ENCODE results near the gene GDE1.
A peak's percentile ranks its signal among the peaks of the same experiment; 100 is the strongest.

GDE1 gene

GRCh38 chr16:19523559-19524355, 1.9 kb upstream of the GDE1 start, which contains the start of gene CCP110:
TSS of gene CCP110 (plus strand) at chr16:19523942. CDS start at chr16:19527882, 3,940 bp downstream.
- peak; percentile 94 for DNase-seq (ENCODE audit: low spot score)

- no peak for DNase-seq (ENCODE audit: low spot score)
These were observed 1.3 kb upstream of the GDE1 start for GRCh38 chr16:19523184-19523558.

- DNase-seq (ENCODE audit: low spot score), result no peak
These were observed 862 bp upstream of the GDE1 start for GRCh38 chr16:19522760-19523159.

- no peak for DNase-seq (ENCODE audit: low spot score)
These were observed 467 bp upstream of the GDE1 start for GRCh38 chr16:19522397-19522732.

GRCh38 chr16:19520861-19521331, 1.0 kb downstream of the GDE1 start:
- no peak for DNase-seq (ENCODE audit: low spot score)

GRCh38 chr16:19518388-19518787, 3.5 kb downstream of the GDE1 start:
- DNase-seq (ENCODE audit: low spot score), result no peak

GRCh38 chr16:19517424-19518089, 4.3 kb downstream of the GDE1 start:
- DNase-seq (ENCODE audit: low spot score), result no peak

GRCh38 chr16:19515757-19516156, 6.1 kb downstream of the GDE1 start:
- no peak for DNase-seq (ENCODE audit: low spot score)

- no peak for DNase-seq (ENCODE audit: low spot score)
These were observed 8.4 kb downstream of the GDE1 start for GRCh38 chr16:19513377-19514053.

- DNase-seq (ENCODE audit: low spot score), result no peak
These were observed 9.6 kb downstream of the GDE1 start for GRCh38 chr16:19512297-19512696.

GRCh38 chr16:19507867-19508266, 14.0 kb downstream of the GDE1 start:
- no peak for DNase-seq (ENCODE audit: low spot score)

GRCh38 chr16:19506965-19507364, 14.9 kb downstream of the GDE1 start:
- DNase-seq (ENCODE audit: low spot score), result no peak

- DNase-seq (ENCODE audit: low spot score), result no peak
These were observed 16.1 kb downstream of the GDE1 start for GRCh38 chr16:19505600-19506303.

GRCh38 chr16:19503461-19504075, 18.3 kb downstream of the GDE1 start:
- no peak for DNase-seq (ENCODE audit: low spot score)

- DNase-seq (ENCODE audit: low spot score), result peak; percentile 61
These were observed 19.3 kb downstream of the GDE1 start for GRCh38 chr16:19502395-19503131.

GRCh38 chr16:19499481-19499880, 22.4 kb downstream of the GDE1 start:
- no peak for DNase-seq (ENCODE audit: low spot score)

GRCh38 chr16:19499006-19499405, 22.9 kb downstream of the GDE1 start:
- no peak for DNase-seq (ENCODE audit: low spot score)

- no peak for DNase-seq (ENCODE audit: low spot score)
These were observed 24.7 kb downstream of the GDE1 start for GRCh38 chr16:19497176-19497575.

GRCh38 chr16:19490619-19491018, 31.3 kb downstream of the GDE1 start:
- DNase-seq (ENCODE audit: low spot score), result no peak

- DNase-seq (ENCODE audit: low spot score), result no peak
These were observed 33.7 kb downstream of the GDE1 start for GRCh38 chr16:19488213-19488640.

- no peak for DNase-seq (ENCODE audit: low spot score)
These were observed 35.1 kb downstream of the GDE1 start for GRCh38 chr16:19486750-19487325.

Data from CD4-positive, alpha-beta T cell treated with Interleukin-6 at 100 ng/mL for 8 hours (primary cell).